Dermis microvascular lymphatic vessel endothelial cell (primary cell): ENCODE measurements around the gene SMYD3. TPM values are rescaled to one million over a fixed set of nuclear protein-coding genes. Genes with fewer than 3 reads are reported as not detected.

Experiments
- total RNA-seq: library from RNA; depleted of rRNA; stranded (reverse); fragments of >200 nt; gene quantifications from 2 replicates; pipeline ENCODE4 v1.2.1, GENCODE V29; 2014

SMYD3 gene
- total RNA-seq, 1 donor from 2014 or later = 17.8 TPM

Other genes starting within 250 kb of the SMYD3 start
- 13.3 and 14.6 TPM in 2 replicates for gene TFB2M, start 59.0 kb upstream of the SMYD3 start, total RNA-seq
- gene CNST, start 59.2 kb upstream of the SMYD3 start, total RNA-seq = 15.9 and 30.5 TPM in 2 replicates
- 41.5 and 52.2 TPM in 2 replicates for gene SCCPDH, start 217.1 kb upstream of the SMYD3 start, total RNA-seq